Ammon's horn (tissue), 1 donor: ENCODE results near the gene TELO2.

Source experiments
- DNase-seq: peaks from one replicate; pipeline ENCODE4 v3.0.0-alpha.2; 2016; ENCODE audit warnings: low spot score

The TELO2 gene

GRCh38 chr16:1498899-1499676 is 5.9 kb downstream of the TELO2 start:
- DNase-seq: no peak

- DNase-seq: no peak
Observed at GRCh38 chr16:1499756-1500464, 6.8 kb downstream of the TELO2 start.

GRCh38 chr16:1500465-1501150 is 7.4 kb downstream of the TELO2 start:
- no peak for DNase-seq

- no peak for DNase-seq
Observed at GRCh38 chr16:1501630-1502029, 8.5 kb downstream of the TELO2 start.

GRCh38 chr16:1502092-1503004 is 9.2 kb downstream of the TELO2 start:
- DNase-seq: no peak

- DNase-seq: no peak
Observed at GRCh38 chr16:1503110-1503955, 10.2 kb downstream of the TELO2 start.

GRCh38 chr16:1505073-1505844 is 12.1 kb downstream of the TELO2 start:
- no peak for DNase-seq

- no peak for DNase-seq
Observed at GRCh38 chr16:1505912-1506311, 12.8 kb downstream of the TELO2 start.

GRCh38 chr16:1506494-1507213 is 13.5 kb downstream of the TELO2 start:
- no peak for DNase-seq

GRCh38 chr16:1508494-1509187 is 15.5 kb downstream of the TELO2 start:
- DNase-seq: no peak

GRCh38 chr16:1509307-1510221 is 16.4 kb downstream of the TELO2 start:
- no peak for DNase-seq

- DNase-seq: no peak
Observed at GRCh38 chr16:1510272-1510671, 17.1 kb downstream of the TELO2 start.

- DNase-seq: no peak
Observed at GRCh38 chr16:1510941-1511351, 17.8 kb downstream of the TELO2 start.

GRCh38 chr16:1511662-1512569 is 18.8 kb downstream of the TELO2 start:
- DNase-seq: no peak

- DNase-seq: no peak
Observed at GRCh38 chr16:1512774-1513173, 19.6 kb downstream of the TELO2 start.

GRCh38 chr16:1514507-1514906 is 21.3 kb downstream of the TELO2 start:
- no peak for DNase-seq
